ENCODE measurements around the gene LONP1.
"Not testable (repeated sequence)": the region's sequence is repeated elsewhere in the genome, so short reads cannot be mapped to it uniquely, and the experiment has no call there.

The LONP1 gene, protein sequence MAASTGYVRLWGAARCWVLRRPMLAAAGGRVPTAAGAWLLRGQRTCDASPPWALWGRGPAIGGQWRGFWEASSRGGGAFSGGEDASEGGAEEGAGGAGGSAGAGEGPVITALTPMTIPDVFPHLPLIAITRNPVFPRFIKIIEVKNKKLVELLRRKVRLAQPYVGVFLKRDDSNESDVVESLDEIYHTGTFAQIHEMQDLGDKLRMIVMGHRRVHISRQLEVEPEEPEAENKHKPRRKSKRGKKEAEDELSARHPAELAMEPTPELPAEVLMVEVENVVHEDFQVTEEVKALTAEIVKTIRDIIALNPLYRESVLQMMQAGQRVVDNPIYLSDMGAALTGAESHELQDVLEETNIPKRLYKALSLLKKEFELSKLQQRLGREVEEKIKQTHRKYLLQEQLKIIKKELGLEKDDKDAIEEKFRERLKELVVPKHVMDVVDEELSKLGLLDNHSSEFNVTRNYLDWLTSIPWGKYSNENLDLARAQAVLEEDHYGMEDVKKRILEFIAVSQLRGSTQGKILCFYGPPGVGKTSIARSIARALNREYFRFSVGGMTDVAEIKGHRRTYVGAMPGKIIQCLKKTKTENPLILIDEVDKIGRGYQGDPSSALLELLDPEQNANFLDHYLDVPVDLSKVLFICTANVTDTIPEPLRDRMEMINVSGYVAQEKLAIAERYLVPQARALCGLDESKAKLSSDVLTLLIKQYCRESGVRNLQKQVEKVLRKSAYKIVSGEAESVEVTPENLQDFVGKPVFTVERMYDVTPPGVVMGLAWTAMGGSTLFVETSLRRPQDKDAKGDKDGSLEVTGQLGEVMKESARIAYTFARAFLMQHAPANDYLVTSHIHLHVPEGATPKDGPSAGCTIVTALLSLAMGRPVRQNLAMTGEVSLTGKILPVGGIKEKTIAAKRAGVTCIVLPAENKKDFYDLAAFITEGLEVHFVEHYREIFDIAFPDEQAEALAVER

DNA sequence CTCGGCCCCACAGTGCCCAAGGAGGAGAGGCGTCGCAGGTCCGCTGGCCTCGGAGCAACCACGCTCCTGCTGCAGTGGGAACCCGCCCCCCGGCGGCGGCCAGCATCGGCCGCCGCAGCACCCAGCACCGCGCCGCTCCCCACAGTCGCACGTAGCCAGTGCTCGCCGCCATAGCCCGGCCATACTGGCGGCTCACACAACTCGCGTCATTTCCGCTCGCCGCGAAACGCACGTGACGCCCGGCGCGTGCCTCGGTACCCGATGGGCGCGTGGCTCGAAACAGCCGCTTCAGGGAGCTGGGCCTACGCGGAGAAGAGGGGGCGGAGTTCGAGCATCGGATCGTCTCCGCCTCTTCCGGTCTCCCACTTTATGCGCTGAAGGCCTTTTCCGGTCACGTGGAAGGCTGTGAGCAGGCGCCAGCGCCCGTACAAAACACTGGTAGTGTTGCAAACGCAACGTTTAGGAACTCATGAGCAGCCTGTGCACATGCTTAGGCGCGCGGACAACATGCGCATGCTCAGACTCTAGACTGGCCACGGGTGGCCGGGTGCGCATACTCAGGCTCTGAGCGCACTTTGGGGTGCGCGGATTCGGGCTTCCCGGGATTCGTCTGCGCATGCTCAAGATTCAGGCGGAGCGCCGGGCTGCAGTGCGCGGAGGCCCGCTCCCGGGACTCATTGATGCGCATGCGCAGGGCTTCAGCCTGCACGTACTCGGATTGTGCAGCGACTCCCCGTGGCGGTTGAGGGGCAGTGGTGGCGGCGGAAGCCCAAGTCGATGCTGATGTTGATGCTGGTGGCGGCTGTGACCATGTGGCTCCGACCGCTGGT is at the start of gene LONP1, which contains the start of gene CATSPERD:
Gene LONP1 (minus strand): TSS at position 186 of the 830 bp plus-strand sequence. CDS start 14 bp downstream, at position 172.
Gene CATSPERD (plus strand): TSS at position 677 of the 830 bp plus-strand sequence. CDS start 101 bp downstream, at position 778.
- peak; percentile 97 for DNase-seq

DNA sequence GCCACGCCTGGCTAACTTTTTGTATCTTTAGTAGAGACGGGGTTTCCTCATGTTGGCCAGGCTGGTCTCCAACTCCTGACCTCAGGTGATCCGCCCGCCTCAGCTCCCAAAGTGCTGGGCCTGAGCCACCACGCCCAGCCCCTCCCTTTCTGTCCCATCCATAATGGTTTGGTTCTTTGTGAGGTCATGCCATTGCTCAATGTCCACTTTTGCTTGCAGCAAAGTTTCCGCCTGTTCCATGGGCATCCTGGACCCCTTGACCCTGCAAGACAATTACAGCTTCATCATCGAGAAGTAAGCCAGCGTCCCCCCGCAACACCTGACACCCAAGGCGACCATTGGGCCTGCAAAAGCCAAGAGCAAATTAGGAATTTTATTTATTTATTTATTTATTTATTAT is 48.0 kb upstream of the LONP1 start:
- DNase-seq: no peak

DNA sequence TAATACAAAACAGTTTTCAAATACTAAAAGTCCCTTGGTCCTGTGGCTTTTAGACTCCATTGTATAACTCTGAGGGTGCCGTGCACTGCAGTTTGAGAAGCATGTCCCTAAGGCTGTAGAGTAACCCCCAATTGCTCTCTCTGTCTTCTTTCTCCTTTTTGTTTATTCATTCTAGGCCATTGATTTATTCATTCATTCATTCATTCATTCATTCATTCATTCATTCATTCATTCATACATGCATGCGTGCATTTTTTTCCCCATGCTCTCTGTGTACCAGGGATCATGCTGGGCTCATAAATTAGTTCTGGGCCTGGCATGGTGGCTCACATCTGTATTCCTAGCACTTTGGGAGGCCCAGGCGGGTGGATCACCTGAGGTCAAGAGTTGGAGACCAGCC is 45.3 kb upstream of the LONP1 start:
- no peak for DNase-seq

DNA sequence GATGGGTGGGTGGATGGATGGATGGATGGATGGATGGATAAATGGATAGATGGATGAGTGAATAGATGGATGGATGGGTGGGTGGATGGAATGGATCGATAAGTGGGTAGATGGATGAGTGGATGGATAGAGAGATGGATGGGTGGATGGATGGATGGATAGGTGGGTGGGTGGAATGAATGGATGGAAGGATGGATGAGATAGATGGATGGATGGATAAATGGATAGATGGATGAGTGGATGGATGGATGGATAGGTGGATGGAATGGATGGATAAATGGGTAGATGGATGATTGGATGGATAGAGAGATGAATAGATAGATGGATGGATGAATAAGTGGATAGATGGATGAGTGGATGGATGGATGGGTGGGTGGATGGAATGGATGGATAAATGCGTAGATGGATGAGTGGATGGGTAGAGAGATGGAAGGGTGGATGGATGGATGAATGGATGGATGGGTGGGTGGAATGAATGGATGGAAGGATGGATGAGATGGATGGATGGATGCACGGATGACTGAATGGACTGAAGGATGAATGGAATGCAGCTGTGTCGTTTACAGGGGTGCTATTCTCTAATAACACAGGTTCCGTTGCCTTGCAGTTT is 42.8 kb upstream of the LONP1 start:
- no peak for DNase-seq

DNA sequence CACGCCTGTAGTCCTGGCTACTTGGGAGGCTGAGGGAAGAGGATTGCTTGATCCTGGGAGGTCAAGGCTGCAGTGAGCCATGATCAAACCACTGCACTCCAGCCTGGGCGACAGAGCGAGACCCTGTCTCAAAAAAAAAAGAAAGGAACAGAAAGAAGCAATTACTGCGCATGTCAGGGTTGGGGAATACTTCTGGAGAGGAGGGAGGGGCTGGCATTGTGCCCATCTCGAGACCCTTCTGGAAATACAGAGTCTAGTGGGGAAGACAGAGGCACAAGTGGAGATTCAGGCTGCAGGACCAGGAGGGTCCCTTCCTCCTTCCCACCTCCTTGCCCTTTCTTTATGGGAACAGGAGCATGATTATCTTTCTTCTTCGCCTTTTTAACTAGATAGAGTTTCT is 33.8 kb upstream of the LONP1 start:
- DNase-seq: no peak

DNA sequence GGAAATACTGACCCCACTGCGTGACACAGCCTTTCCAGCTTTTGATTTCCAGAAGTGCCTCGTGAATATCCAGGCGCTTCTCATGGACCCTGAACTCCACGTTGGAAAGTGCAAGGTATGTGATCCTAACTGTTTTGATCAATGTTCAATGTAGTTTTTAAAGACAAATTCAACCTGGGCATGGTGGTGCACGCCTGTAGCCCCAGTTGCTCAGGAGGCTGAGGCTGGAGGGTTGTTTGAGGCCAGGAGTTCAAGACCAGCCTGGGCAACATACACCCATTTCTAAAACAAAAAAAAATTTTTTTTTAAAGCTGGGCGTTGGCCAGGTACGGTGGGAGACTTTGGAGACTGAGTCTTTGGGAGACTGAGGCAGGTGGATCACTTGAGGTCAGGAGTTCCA is 31.8 kb upstream of the LONP1 start:
- no peak for DNase-seq

DNA sequence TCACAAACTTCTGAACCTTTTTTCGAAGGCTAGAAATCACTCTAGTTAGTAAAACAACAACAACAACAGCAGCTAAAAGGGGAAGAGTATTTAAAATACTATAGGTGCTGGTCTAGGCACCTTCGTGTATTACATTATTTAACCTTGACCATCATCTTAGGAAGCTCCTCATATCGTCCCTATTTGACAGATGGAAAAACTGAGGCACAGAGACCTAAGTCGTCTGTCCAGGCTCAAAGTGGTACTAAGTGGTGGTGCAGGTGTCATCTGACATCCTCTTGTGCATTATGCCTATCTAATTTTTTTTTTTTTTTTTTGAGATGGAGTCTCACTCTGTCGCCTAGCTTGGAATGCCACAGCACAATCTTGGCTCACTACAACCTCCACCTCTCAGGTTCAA is 29.6 kb upstream of the LONP1 start:
- DNase-seq: no peak

DNA sequence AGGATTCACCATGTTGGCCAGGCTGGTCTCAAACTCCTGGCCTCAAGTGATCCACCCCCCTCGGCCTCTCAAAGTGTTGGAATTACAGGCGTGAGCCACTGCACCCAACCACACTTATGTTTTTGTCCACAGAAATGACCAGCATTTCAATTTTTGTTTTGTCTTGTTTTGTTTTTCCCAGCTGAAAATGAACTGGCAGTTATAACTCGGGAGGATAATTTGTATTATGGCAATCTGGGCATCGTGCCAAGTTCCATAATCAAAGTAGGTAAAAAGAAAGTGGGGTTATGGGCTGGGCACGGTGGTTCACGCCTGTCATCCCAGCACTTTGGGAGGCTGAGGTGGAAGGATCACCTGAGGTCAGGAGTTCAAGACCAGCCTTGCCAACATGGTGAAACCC is 29.0 kb upstream of the LONP1 start:
- not testable (repeated sequence) for DNase-seq

DNA sequence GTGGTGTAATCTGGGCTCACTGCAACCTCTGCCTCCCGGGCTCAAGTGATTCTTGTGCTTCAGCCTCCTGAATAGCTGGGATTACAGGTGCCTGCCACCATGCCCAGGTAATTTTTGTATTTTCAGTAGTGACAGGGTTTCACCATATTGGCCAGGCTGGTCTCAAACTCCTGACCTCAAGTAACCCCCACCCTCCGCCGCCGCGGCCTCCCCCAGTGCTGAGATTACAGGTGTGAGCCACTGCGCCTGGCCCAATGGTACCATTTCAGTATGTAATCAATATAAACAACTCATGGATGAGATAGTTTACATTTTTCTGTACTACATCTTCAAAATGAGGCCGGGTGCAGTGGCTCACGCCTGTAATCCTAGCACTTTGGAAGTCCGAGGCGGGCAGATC is 25.1 kb upstream of the LONP1 start:
- DNase-seq: not testable (repeated sequence)

DNA sequence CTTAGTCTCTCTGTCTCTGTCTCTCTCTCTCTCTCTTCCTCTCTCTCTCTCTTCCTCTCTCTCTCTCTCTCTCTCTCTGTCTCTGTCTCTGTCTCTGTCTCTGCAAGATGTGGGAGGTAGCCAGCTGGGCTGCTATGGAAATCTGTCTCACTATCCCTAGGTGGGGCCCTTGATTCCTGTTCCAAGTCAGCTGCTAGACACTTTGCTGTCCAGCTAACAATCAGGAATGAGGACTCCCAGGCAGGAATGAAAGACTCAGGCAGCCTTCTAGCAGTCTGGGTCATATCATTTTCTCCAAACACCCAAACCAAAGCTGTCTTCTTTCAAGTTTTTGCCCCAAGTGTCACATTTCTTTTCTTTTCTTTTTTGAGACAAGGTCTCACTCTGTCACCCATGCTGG is 23.7 kb upstream of the LONP1 start:
- DNase-seq: no peak

DNA sequence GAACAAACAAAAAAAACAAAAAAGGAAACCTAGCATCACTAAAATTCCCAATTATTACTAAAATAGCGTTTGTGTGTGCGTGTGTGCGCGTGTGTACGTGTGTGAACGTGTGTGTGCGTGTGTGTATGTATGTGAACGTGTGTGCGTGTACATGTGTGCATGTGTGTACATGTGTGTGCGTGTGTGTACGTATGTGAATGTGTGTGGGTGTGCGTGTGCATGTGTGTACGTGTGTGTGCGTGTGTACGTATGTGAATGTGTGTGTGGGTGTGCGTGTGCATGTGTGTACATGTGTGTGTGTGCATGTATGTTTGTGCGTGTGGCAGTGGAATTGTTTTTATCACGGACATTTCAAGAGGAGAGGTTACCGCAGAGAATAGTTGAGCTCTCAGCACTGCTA is 22.1 kb upstream of the LONP1 start:
- DNase-seq: no peak

DNA sequence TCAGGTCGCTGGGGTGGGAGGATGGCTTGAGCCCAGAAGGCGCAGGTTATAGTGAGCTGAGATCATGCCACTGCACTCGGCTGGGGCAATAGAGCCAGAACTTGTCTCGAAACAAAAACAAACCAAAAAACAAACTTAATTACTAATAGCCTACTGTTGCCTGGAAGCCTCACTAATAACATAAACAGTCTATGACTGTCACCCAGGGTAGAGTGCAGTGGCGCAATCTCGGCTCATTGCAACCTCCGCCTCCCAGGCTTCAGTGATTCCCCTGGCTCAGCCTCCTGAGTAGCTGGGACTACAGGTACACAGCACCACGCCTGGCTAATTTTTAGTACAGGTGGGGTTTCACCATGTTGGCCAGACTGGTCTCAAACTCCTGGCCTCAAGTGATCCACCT is 18.5 kb upstream of the LONP1 start:
- DNase-seq: no peak

DNA sequence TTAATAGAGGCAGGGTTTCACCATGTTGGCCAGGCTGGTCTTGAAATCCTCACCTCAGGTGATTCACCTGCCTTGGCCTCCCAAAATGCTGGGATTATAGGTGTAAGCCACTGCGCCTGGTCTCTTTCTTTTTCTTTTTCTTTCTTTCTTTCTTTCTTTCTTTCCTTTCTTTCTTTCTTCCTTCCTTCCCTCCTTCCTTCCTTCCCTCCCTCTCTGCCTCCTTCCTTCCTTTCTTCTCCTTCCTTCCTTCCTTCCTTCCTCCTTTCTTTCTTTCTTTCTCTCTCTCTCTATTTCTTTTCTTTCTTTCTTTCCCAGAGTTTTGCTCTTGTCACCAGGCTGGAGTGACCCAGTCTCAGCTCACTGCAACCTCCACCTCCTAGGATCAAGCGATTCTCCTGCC is 13.2 kb upstream of the LONP1 start:
- not testable (repeated sequence) for DNase-seq

DNA sequence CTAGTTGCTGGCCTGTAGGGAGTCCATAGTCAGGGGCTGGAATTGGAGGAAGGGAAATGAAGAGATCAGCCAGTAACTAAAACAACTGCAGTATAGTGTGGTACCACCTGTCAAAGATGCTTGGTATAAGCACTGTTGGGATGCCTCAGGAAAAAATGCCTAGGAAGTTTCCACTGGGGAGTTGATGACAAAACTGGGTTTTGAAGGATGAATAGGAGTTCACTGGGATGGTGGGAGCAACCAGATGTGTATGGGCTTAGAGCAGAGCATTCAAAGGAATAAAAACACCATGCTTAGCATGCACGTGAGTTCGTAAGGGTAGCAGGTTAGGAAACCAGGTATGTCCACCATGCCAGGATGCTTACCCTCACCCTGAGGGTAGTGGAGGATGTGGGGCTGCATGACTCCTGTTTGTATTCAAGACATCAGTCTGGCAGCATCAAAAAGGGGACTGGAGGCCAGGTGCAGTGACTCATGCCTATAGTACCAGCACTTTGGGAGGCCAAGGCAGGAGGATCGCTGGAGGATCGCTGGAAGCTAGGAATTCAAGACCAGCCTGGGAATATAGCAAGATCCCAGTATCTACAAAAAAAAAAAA is 7.6 kb upstream of the LONP1 start:
- no peak for DNase-seq

DNA sequence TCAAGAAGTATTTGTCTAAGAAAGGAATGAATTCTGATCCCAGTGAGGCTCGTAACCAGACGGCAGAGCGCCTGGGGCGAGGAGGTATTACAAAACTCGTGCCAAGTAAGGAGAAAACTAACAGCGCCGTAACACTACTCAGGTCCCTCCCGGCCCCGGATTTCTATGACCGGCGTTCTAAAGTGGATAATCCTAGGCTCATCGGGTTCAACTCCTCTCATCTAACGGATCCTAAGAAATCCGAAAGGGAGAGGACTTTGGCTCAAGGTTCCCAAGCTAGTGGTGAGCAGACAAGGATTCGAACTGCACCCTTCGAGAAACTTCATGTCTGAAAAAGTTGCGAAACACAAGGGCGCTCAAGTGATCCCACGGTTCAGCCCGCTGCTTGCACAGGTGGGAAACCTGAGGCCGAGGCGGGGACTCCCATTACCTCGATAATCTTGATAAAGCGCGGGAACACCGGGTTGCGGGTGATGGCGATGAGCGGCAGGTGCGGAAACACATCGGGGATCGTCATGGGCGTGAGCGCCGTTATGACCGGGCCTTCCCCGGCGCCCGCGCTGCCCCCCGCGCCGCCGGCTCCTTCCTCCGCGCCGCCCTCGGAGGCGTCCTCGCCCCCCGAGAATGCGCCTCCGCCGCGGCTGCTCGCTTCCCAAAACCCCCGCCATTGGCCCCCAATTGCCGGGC is 529 bp downstream of the LONP1 start:
- no peak for DNase-seq

DNA sequence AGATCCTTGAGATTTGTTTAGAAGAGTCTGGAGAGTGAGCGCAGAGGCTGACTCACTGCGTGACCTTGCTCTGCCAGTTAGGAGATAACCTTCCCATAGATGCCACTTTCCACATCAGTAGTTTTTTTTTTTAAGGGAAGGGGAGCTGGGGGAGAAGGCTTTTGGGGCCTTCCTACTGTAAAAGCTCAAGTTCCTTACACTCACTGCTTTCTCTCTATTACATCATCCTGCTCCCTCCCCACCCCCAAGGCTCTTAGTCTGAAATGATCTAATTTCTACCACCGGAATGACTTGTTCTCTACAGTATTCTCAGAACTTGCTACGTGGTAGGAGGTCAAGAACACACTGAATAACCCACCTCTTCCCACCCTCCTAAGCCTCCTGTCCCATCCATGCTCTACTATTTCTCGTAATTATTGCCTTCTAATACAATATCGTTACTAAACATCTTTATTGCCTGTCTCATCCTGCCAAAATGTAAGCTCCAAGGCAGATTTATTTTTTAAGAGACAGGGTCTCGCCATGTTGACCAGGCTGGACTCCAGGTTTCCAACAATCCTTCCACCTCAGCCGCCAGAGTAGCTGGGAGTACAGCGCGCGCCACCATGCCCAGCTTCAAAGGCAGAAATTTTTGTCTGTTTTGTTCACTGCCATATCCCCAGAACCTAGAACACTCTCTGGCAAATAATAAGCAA is 1.2 kb downstream of the LONP1 start:
- DNase-seq: peak; percentile 41 to 49

DNA sequence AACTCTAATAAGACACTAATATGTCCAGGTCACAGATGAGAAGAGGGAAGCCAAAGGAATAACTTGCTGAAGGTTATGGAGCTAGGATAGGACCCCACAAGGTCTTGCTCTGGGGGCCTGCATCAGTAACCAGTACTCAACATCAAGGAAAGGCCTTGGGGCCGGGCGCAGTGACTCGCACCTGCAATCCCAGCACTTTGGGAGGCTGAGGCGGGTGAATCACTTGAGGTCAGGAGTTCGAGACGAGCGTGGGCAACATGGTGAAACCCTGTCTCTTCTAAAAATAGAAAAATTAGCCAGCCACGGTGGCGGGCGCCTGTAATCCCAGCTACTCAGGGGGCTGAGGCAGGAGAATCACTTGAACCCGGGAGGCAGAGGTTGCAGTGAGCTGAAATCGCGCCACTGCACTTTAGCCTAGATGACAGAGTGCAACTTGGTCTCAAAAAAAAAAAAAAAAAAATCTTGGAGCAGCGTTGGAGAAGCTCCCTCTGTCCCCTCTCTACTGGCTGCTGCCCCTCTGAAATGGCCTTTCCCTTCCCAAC is 1.8 kb downstream of the LONP1 start:
- peak; percentile 45 to 54 for DNase-seq

DNA sequence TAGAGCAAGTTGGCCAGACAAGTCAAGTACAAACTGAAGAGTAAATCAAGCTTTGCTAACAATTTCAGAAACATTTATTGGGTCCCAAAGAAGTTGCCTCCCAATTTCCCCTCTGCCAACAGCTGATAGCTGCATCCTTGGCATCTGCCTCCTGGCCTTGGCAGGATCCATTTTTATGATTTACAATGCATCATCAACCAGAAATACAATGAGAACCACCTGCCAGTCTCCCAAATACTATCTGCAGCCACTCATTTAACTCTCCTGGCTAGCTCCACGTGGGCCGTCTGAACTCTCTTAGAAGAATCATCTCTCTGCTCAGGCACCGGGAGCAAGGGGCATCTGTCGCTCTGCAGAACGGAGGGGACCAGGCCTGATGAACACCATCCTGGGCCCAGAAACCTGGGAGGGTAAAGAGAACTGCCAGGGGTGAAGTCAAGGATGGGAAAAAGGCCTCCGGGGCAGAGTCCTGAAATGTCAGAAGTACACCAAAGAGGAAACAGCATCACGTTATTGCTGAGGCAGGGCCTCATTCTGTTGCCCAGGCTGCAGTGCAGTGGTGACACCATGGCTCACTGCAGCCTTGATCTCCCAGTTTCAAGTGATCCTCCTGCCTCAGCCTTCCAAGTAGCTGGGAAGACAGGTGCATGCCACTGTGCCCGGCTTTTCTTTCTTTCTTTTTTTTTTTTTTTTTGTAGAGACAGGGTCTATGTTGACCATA is 2.6 kb downstream of the LONP1 start:
- DNase-seq: no peak

DNA sequence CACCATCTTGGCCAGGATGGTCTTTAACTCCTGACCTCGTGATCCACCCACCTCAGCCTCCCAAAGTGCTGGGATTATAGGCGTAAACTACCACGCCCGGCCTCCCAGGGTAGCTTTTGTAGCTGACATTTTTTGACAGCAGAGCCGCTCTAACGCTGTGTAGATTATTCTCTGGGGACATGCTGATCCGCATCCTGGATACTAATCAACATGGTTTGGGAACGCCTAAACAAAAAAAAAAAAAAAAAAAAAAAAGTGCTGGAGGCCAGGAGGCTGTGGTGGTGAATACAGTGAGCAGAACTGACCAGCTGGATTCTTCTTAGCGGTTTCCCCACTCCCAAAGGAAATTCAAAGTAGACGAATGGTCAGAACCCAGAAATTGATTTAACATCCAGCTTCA is 5.1 kb downstream of the LONP1 start:
- no peak for DNase-seq

DNA sequence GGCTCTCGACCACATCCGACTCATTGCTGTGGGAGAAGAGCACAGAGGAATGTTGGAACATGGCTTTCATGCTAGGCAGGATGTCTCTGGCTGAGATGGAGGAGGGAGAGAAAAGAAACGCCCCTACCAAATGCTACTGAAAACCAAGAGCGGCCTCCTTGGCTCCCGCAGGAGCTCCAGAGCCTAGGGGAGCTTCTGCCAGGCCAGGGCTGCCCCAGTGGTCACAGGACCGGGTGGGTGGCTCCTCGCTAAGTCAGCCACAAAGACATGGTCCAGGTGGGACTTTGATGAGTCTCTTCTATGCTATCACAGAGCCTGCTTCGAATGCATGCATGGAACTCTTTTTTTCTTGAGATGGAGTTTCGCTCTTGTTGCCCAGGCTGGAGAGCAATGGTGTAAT is 6.7 kb downstream of the LONP1 start:
- DNase-seq: no peak

Measured in activated CD4-positive, alpha-beta T cell treated with anti-CD3 and anti-CD28 coated beads, Interleukin-2, amount 50 U/mL, for 4 hours (primary cell).